Cortex of kidney (tissue), 1 donor: ENCODE data around the gene C11orf21.

ENCODE experiments used
- DNase-seq: peaks from one replicate; lab custom pipeline; 2025; lab: John Stamatoyannopoulos, UW

The C11orf21 gene

GRCh38 chr11:2308713-2309112, 7.0 kb upstream of the C11orf21 start:
- no peak for DNase-seq

GRCh38 chr11:2307501-2308331, 6.0 kb upstream of the C11orf21 start:
- no peak for DNase-seq

- DNase-seq: no peak
Observed at GRCh38 chr11:2306877-2307500, 5.3 kb upstream of the C11orf21 start.

- DNase-seq: no peak
Observed at GRCh38 chr11:2306452-2306823, 4.7 kb upstream of the C11orf21 start.

GRCh38 chr11:2305788-2306451, 4.2 kb upstream of the C11orf21 start:
- DNase-seq: no peak

GRCh38 chr11:2305140-2305778, 3.5 kb upstream of the C11orf21 start:
- DNase-seq: no peak

GRCh38 chr11:2304506-2305139, 2.9 kb upstream of the C11orf21 start:
- DNase-seq: no peak

GRCh38 chr11:2303627-2304505, 2.1 kb upstream of the C11orf21 start:
- DNase-seq: no peak

GRCh38 chr11:2302896-2303626, 1.3 kb upstream of the C11orf21 start:
- DNase-seq: no peak

- DNase-seq: no peak
Observed at GRCh38 chr11:2302306-2302895, 683 bp upstream of the C11orf21 start.

GRCh38 chr11:2300936-2301630, 635 bp downstream of the C11orf21 start:
- DNase-seq: no peak

- no peak for DNase-seq
Observed at GRCh38 chr11:2300290-2300935, 1.3 kb downstream of the C11orf21 start.

GRCh38 chr11:2299773-2300172, 1.9 kb downstream of the C11orf21 start:
- DNase-seq: no peak

GRCh38 chr11:2298795-2299761, 2.6 kb downstream of the C11orf21 start:
- DNase-seq: no peak

- no peak for DNase-seq
Observed at GRCh38 chr11:2298131-2298794, 3.5 kb downstream of the C11orf21 start.

GRCh38 chr11:2297623-2298030, 4.1 kb downstream of the C11orf21 start:
- DNase-seq: no peak
